Progenitor cell of endocrine pancreas (in vitro differentiated cells): Measurements from ENCODE around the gene ABCD4. TPM values are rescaled to one million over a fixed set of nuclear protein-coding genes. Genes with fewer than 3 reads are reported as not detected.
A peak's percentile ranks its signal among the peaks of the same experiment; 100 is the strongest.

Experiments used
- DNase-seq: peaks from one replicate; pipeline ENCODE4 v3.0.0; 2021; ENCODE audit warnings: low spot score; ENCODE audit not compliant: unreplicated experiment
- H3K27ac Mint-ChIP-seq: 2 replicates; pipeline ENCODE4 v1.8.0; 2021; ENCODE audit warnings: mild to moderate bottlenecking, moderate library complexity, mixed read lengths
- H3K27me3 Mint-ChIP-seq: 2 replicates; pipeline ENCODE4 v1.8.0; 2021; ENCODE audit warnings: mixed read lengths
- H3K36me3 Mint-ChIP-seq: 2 replicates; pipeline ENCODE4 v1.8.0; 2022; ENCODE audit warnings: mixed read lengths; ENCODE audit not compliant: insufficient read depth
- H3K4me1 Mint-ChIP-seq: 2 replicates; pipeline ENCODE4 v1.8.0; 2021; ENCODE audit warnings: low read depth, mixed read lengths
- H3K4me3 Mint-ChIP-seq: 2 replicates; pipeline ENCODE4 v1.8.0; 2021; ENCODE audit warnings: low read depth, mild to moderate bottlenecking, moderate library complexity, mixed read lengths
- H3K9me3 Mint-ChIP-seq: 2 replicates; pipeline ENCODE4 v1.8.0; 2021; ENCODE audit warnings: low read depth, mixed read lengths
- total RNA-seq: library from RNA; stranded (reverse); gene quantifications from 2 replicates; pipeline ENCODE4 v1.2.1, GENCODE V29; 2021
- TF ChIP-seq, protein P1 (sequence below): fragments of 200-600 bp; sonication (generic); IDR thresholded peaks from one replicate; pipeline ENCODE4 v1.5.0; 2021; ENCODE audit warnings: antibody characterized with exemption, mild to moderate bottlenecking; ENCODE audit not compliant: unreplicated experiment

The ABCD4 gene
- total RNA-seq, 1 donor from 2014 or later: 158 TPM

- TF ChIP-seq, protein P1, sequence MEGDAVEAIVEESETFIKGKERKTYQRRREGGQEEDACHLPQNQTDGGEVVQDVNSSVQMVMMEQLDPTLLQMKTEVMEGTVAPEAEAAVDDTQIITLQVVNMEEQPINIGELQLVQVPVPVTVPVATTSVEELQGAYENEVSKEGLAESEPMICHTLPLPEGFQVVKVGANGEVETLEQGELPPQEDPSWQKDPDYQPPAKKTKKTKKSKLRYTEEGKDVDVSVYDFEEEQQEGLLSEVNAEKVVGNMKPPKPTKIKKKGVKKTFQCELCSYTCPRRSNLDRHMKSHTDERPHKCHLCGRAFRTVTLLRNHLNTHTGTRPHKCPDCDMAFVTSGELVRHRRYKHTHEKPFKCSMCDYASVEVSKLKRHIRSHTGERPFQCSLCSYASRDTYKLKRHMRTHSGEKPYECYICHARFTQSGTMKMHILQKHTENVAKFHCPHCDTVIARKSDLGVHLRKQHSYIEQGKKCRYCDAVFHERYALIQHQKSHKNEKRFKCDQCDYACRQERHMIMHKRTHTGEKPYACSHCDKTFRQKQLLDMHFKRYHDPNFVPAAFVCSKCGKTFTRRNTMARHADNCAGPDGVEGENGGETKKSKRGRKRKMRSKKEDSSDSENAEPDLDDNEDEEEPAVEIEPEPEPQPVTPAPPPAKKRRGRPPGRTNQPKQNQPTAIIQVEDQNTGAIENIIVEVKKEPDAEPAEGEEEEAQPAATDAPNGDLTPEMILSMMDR: peak; percentile 60
- peak overlapping the region; percentile 97 for H3K27ac Mint-ChIP-seq
Measured at GRCh38 chr14:74302152-74302628, 544 bp downstream of the ABCD4 start.

GRCh38 chr14:74301594-74302151 is 1.1 kb downstream of the ABCD4 start:
- TF ChIP-seq, protein P1: no peak

More at GRCh38 chr14:74302152-74302628, 544 bp downstream of the ABCD4 start:
- H3K36me3 Mint-ChIP-seq: peaks cover 10% of the 10 kb centered on the region
- no peak for DNase-seq
- no peaks in the 10 kb centered on the region for H3K27me3 Mint-ChIP-seq
- no peaks in the 10 kb centered on the region for H3K9me3 Mint-ChIP-seq
- peak overlapping the region; percentile 98 for H3K4me3 Mint-ChIP-seq
- peaks cover 13% of the 10 kb centered on the region for H3K4me1 Mint-ChIP-seq

DNA sequence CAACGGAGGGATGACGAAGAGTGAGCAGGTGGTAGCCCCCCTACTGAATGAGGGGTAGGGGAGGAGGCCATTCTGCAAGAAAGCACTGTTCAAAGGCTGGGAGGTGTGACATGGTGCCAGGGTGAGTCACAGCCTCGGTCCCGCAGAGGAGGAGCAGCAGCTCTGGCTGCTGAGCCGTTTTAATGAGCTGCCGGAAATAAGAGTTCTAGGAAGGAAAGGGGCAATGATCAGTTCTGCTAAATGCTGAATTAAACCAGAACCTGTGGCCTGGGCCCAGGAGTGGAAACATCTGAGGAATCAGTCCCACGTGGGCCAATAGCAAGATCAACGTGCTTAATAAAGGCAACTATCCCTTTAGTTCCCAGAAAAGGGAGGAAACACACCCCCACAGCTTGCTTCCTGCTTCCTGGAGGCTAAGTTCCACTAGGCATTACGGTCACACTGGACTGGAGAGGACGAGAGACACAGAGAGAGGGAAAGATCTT is 3.6 kb downstream of the ABCD4 start:
- Mint-ChIP-seq H3K27ac (no peak overlapping the region), H3K36me3 (peaks cover 13% of the 10 kb centered on the region), H3K9me3 (no peaks in the 10 kb centered on the region), H3K4me1 (peaks cover 13% of the 10 kb centered on the region), H3K4me3 (peak overlapping the region; percentile 7), H3K27me3 (no peaks in the 10 kb centered on the region)
- TF ChIP-seq, protein P1: no peak
- DNase-seq: no peak

More at GRCh38 chr14:74301594-74302151, 1.1 kb downstream of the ABCD4 start:
- no peaks in the 10 kb centered on the region for H3K9me3 Mint-ChIP-seq
- no peaks in the 10 kb centered on the region for H3K27me3 Mint-ChIP-seq
- H3K27ac Mint-ChIP-seq: peak overlapping the region; percentile 97
- no peak for DNase-seq
- H3K36me3 Mint-ChIP-seq: peaks cover 11% of the 10 kb centered on the region
- H3K4me3 Mint-ChIP-seq: peak overlapping the region; percentile 98
- peaks cover 13% of the 10 kb centered on the region for H3K4me1 Mint-ChIP-seq

GRCh38 chr14:74297986-74298385 is 4.7 kb downstream of the ABCD4 start:
- TF ChIP-seq, protein P1: no peak
- Mint-ChIP-seq H3K36me3 (peaks cover 13% of the 10 kb centered on the region), H3K27me3 (no peaks in the 10 kb centered on the region), H3K4me3 (no peak overlapping the region), H3K4me1 (peaks cover 13% of the 10 kb centered on the region), H3K27ac (peak overlapping the region; percentile 24), H3K9me3 (no peaks in the 10 kb centered on the region)
- no peak for DNase-seq

DNA sequence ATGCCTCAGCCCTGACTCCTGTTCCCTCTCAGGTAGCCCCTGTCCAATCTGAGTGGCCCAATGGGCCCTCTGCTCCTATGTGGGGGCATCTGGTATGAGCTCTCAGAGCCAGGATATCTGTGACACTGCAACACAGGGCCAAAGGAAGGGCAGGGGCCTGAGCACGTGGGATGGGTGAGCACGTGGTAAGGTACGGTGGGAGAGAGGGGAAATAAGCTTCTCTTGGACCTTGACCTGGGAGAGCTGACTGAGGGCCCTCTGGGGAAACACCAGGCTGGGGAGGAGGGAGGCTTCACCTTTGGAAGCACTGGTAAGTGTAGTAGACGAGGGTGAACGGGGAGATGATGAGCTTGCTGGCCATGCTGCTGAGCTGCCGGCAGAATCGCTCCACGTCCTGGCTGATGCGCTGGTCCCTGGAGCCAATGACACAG is 6.7 kb downstream of the ABCD4 start:
- no peaks in the 10 kb centered on the region for H3K27me3 Mint-ChIP-seq
- TF ChIP-seq, protein P1: no peak
- H3K27ac Mint-ChIP-seq: no peak overlapping the region
- H3K4me1 Mint-ChIP-seq: peaks cover 3% of the 10 kb centered on the region
- DNase-seq: no peak
- no peak overlapping the region for H3K4me3 Mint-ChIP-seq
- H3K36me3 Mint-ChIP-seq: peaks cover 16% of the 10 kb centered on the region
- H3K9me3 Mint-ChIP-seq: no peaks in the 10 kb centered on the region
